Caco-2 (cell line): ENCODE measurements around the gene FAU. TPM values are rescaled to one million over a fixed set of nuclear protein-coding genes. Genes with fewer than 3 reads are reported as not detected.
"Not testable (repeated sequence)": the region's sequence is repeated elsewhere in the genome, so short reads cannot be mapped to it uniquely, and the experiment has no call there.

Source experiments
- BruUV-seq: library from RNA; stranded (reverse); fragments of 400-500 nt; replicated peaks from 2 replicates; lab custom pipeline; 2021; lab: Mats Ljungman, UMichigan
- CTCF ChIA-PET: fragments of 300-600 bp; sonication (Branson Sonifier 250); formaldehyde crosslinking; loops from one replicate; lab custom pipeline; 2022; ENCODE audit warnings: antibody characterized with exemption; lab: Charles Lee
- POLR2A ChIA-PET: fragments of 300-600 bp; sonication (Branson Sonifier 250); formaldehyde crosslinking; loops from one replicate; lab custom pipeline; 2022; ENCODE audit warnings: antibody characterized with exemption; lab: Charles Lee
- DNase-seq, 2 experiments: peaks; one replicate each; pipeline versions ENCODE4 v3.0.0 to v3.0.0-alpha.2; 2020 to 2022
- H3K27me3 ChIP-seq: replicated peaks from 2 replicates; pipeline ENCODE4 v1.6.0; 2011; ENCODE audit warnings: low read length; ENCODE audit not compliant: control insufficient read depth, insufficient read depth
- H3K36me3 ChIP-seq: 2 replicates; pipeline ENCODE4 v1.5.1; 2011; ENCODE audit warnings: low read length; ENCODE audit not compliant: control insufficient read depth, insufficient read depth
- H3K4me1 ChIP-seq: fragments of 250-450 bp; sonication (Bioruptor Pico); 2 replicates; pipeline ENCODE4 v1.5.1; 2020; ENCODE audit warnings: mild to moderate bottlenecking
- H3K4me3 ChIP-seq: 2 replicates; pipeline ENCODE4 v1.5.1; 2011; ENCODE audit warnings: low read depth, mild to moderate bottlenecking, control low read depth, low read length
- H3K9me3 ChIP-seq: fragments of 250-450 bp; sonication (Bioruptor Pico); 2 replicates; pipeline ENCODE4 v1.5.1; 2020; ENCODE audit warnings: mild to moderate bottlenecking, moderate library complexity
- H3K27ac Mint-ChIP-seq: one replicate; pipeline ENCODE4 v1.8.0; 2022; ENCODE audit warnings: mixed read lengths; ENCODE audit not compliant: unreplicated experiment
- H3K27me3 Mint-ChIP-seq: one replicate; pipeline ENCODE4 v1.8.0; 2022; ENCODE audit warnings: mixed read lengths; ENCODE audit not compliant: insufficient read depth, unreplicated experiment
- H3K36me3 Mint-ChIP-seq: one replicate; pipeline ENCODE4 v1.8.0; 2022; ENCODE audit warnings: mild to moderate bottlenecking, mixed read lengths; ENCODE audit not compliant: insufficient read depth, unreplicated experiment
- H3K4me1 Mint-ChIP-seq: one replicate; pipeline ENCODE4 v1.8.0; 2022; ENCODE audit warnings: low read depth, mixed read lengths; ENCODE audit not compliant: unreplicated experiment
- H3K4me3 Mint-ChIP-seq: one replicate; pipeline ENCODE4 v1.8.0; 2022; ENCODE audit warnings: mild to moderate bottlenecking, moderate library complexity, mixed read lengths; ENCODE audit not compliant: unreplicated experiment
- H3K9me3 Mint-ChIP-seq: one replicate; pipeline ENCODE4 v1.8.0; 2022; ENCODE audit warnings: mixed read lengths; ENCODE audit not compliant: unreplicated experiment
- CTCF ChIP-seq, 2 experiments: fragments of 200-600 bp in 1 of 2; IDR thresholded peaks; 1 replicate in 1 of 2; 2 replicates in 1 of 2; pipeline versions ENCODE4 v1.5.1 to v1.8.0; 2011 to 2022; ENCODE audit warnings: antibody characterized with exemption in 1 of 2, control low read depth in 1 of 2, inconsistent platforms in 1 of 2, low read depth in 1 of 2, low read length in 1 of 2, mild to moderate bottlenecking in 1 of 2, moderate library complexity in 1 of 2; ENCODE audit not compliant: insufficient read depth in 1 of 2, severe bottlenecking in 1 of 2, unreplicated experiment in 1 of 2
- intact Hi-C: fragments of 100-400 bp; cut with micrococcal nuclease; formaldehyde crosslinking; loops from one replicate; pipeline ENCODE4 v1.10.0; 2022; ENCODE audit not compliant: unreplicated experiment
- total RNA-seq: library from RNA; stranded (reverse); gene quantifications from 2 replicates; pipeline ENCODE4 v1.2.3, GENCODE V29; 2022

The FAU gene
- total RNA-seq, 1 experiment from 2014 or later: 918 TPM

GRCh38 chr11:65120831-65121230, 1.1 kb downstream of the FAU start:
- POLR2A ChIA-PET: interaction anchor here (2.0 to 2.5 kb wide), 2 partner anchors 8 to 10 kb away, joined by 10 to 37 read pairs; partner anchors contain the start of gene TM7SF2
- H3K27ac Mint-ChIP-seq: peak overlapping the region; percentile 100
- H3K4me3 Mint-ChIP-seq: peak overlapping the region; percentile 98

GRCh38 chr11:65119670-65119995, 2.3 kb downstream of the FAU start:
- Mint-ChIP-seq H3K4me1 (peaks cover 7% of the 10 kb centered on the region), H3K27ac (no peak overlapping the region), H3K9me3 (no peaks in the 10 kb centered on the region), H3K36me3 (peaks cover 87% of the 10 kb centered on the region), H3K27me3 (no peaks in the 10 kb centered on the region), H3K4me3 (peak overlapping the region; percentile 98)
- POLR2A ChIA-PET: interaction anchor here (0.6 kb wide), 1 partner anchor 93 kb away, joined by 3 read pairs; no protein-coding TSS in a partner anchor
- CTCF ChIA-PET: no interaction called here
- Histone ChIP-seq H3K4me1 (peaks cover 21% of the 10 kb centered on the region), H3K36me3 (peaks cover 11% of the 10 kb centered on the region), H3K4me3 (no peak overlapping the region), H3K27me3 (no peaks in the 10 kb centered on the region), H3K9me3 (no peaks in the 10 kb centered on the region)
- DNase-seq: no peak
- no TSS peak for BruUV-seq
- no peak for TF ChIP-seq CTCF (IDR thresholded peaks at IDR 0.05; ENCODE audit: insufficient read depth in 1 of 2, low read depth in 1 of 2, low read length in 1 of 2, severe bottlenecking in 1 of 2, unreplicated experiment in 1 of 2)
- intact Hi-C loops: loop anchor here (5.0 to 10.0 kb wide), 2 partner anchors 133 to 345 kb away; partner anchors contain the start of gene SF1

More at GRCh38 chr11:65120831-65121230, 1.1 kb downstream of the FAU start:
- Histone ChIP-seq H3K27me3 (no peaks in the 10 kb centered on the region), H3K9me3 (no peaks in the 10 kb centered on the region), H3K4me3 (peak overlapping the region; percentile 61), H3K4me1 (peaks cover 21% of the 10 kb centered on the region), H3K36me3 (peaks cover 13% of the 10 kb centered on the region)
- Mint-ChIP-seq H3K9me3 (no peaks in the 10 kb centered on the region), H3K27me3 (no peaks in the 10 kb centered on the region), H3K4me1 (peaks cover 7% of the 10 kb centered on the region), H3K36me3 (peaks cover 87% of the 10 kb centered on the region)
- no peak for DNase-seq
- no peak for TF ChIP-seq CTCF (IDR thresholded peaks at IDR 0.05; ENCODE audit: insufficient read depth in 1 of 2, low read depth in 1 of 2, low read length in 1 of 2, severe bottlenecking in 1 of 2, unreplicated experiment in 1 of 2)
- intact Hi-C loops: no loop called here
- no TSS peak for BruUV-seq
- CTCF ChIA-PET: interaction anchor here (2.3 kb wide), 1 partner anchor 9 kb away, joined by 14 read pairs; the partner anchor contains the start of gene TM7SF2

- intact Hi-C loops: loop anchor here (1.0 to 10.0 kb wide), 3 partner anchors 133 to 344 kb away; partner anchors contain the start of gene SF1
- H3K27me3 Mint-ChIP-seq, H3K4me3 ChIP-seq, BruUV-seq, H3K36me3 ChIP-seq, DNase-seq, H3K9me3 ChIP-seq, H3K9me3 Mint-ChIP-seq, H3K27me3 ChIP-seq, H3K4me1 Mint-ChIP-seq: not testable (repeated sequence)
- H3K4me1 ChIP-seq: peaks cover 21% of the 10 kb centered on the region
- Mint-ChIP-seq H3K36me3 (peaks cover 87% of the 10 kb centered on the region), H3K4me3 (peak overlapping the region; percentile 1), H3K27ac (peak overlapping the region; percentile 92)
- ChIA-PET POLR2A (interaction anchor here (0.6 kb wide), 1 partner anchor 474 kb away, joined by 3 read pairs; no protein-coding TSS in a partner anchor), CTCF (interaction anchor here (1.7 to 2.2 kb wide), 2 partner anchors 16 to 78 kb away, joined by 5 to 9 read pairs; partner anchors contain the start of gene SAC3D1)
Observed at GRCh38 chr11:65118891-65119669, 2.9 kb downstream of the FAU start.
